GM23338 (cell line): ENCODE measurements around the gene TENM4. TPM values are rescaled to one million over a fixed set of nuclear protein-coding genes. Genes with fewer than 3 reads are reported as not detected.

Source experiments
- ATAC-seq: fragments of 200-7000 bp; cut with Tn5 transposase; 3 replicates; pipeline ENCODE4 v1.9.1; 2020
- DNase-seq: peaks from one replicate; pipeline ENCODE4 v3.0.0-alpha.2; 2015; ENCODE audit warnings: low spot score
- H2AFZ ChIP-seq: fragments of 200-600 bp; sonication (generic); 2 replicates; pipeline ENCODE4 v1.8.0; 2016; ENCODE audit warnings: antibody characterized with exemption, mild to moderate bottlenecking, moderate library complexity
- H3F3A ChIP-seq: fragments of 200-600 bp; sonication (generic); replicated peaks from 2 replicates; pipeline ENCODE4 v1.8.0; 2017; ENCODE audit warnings: antibody characterized with exemption, mixed run types, low read depth
- H3K27ac ChIP-seq: fragments of 200-600 bp; sonication (generic); 2 replicates; pipeline ENCODE4 v1.6.1; 2016; ENCODE audit warnings: low read depth
- H3K27me3 ChIP-seq: fragments of 200-600 bp; sonication (generic); 2 replicates; pipeline ENCODE4 v1.8.0; 2016; ENCODE audit warnings: mild to moderate bottlenecking, mixed run types, moderate library complexity; ENCODE audit not compliant: insufficient read depth
- H3K36me3 ChIP-seq: fragments of 200-600 bp; sonication (generic); 2 replicates; pipeline ENCODE4 v1.8.0; 2016; ENCODE audit warnings: mild to moderate bottlenecking; ENCODE audit not compliant: insufficient read depth
- H3K4me1 ChIP-seq: fragments of 200-600 bp; sonication (generic); 2 replicates; pipeline ENCODE4 v1.8.0; 2016; ENCODE audit warnings: mild to moderate bottlenecking, moderate library complexity; ENCODE audit not compliant: insufficient read depth
- H3K4me2 ChIP-seq: fragments of 200-600 bp; sonication (generic); 2 replicates; pipeline ENCODE4 v1.7.1; 2017; ENCODE audit warnings: mixed run types
- H3K4me3 ChIP-seq: fragments of 200-600 bp; sonication (generic); 2 replicates; pipeline ENCODE4 v1.6.1; 2016; ENCODE audit warnings: mixed run types
- H3K79me2 ChIP-seq: fragments of 200-600 bp; sonication (generic); replicated peaks from 2 replicates; pipeline ENCODE4 v1.8.0; 2017; ENCODE audit warnings: mild to moderate bottlenecking; ENCODE audit not compliant: insufficient read depth
- H3K9me2 ChIP-seq: fragments of 200-600 bp; sonication (generic); 2 replicates; pipeline ENCODE4 v1.8.0; 2017; ENCODE audit not compliant: insufficient read depth
- H4K20me1 ChIP-seq: fragments of 200-600 bp; sonication (generic); replicated peaks from 2 replicates; pipeline ENCODE4 v1.8.0; 2017; ENCODE audit warnings: mild to moderate bottlenecking; ENCODE audit not compliant: insufficient read depth
- H3K27ac Mint-ChIP-seq: 2 replicates; pipeline ENCODE4 v1.8.0; 2020; ENCODE audit warnings: inconsistent platforms, mild to moderate bottlenecking, moderate library complexity, mixed read lengths
- H3K27me3 Mint-ChIP-seq: 3 replicates; pipeline ENCODE4 v1.8.0; 2022; ENCODE audit warnings: low read depth, mild to moderate bottlenecking, moderate library complexity, mixed read lengths, inconsistent platforms; ENCODE audit not compliant: insufficient read depth, poor library complexity
- H3K36me3 Mint-ChIP-seq: 3 replicates; pipeline ENCODE4 v1.8.0; 2021; ENCODE audit warnings: low read depth, mild to moderate bottlenecking, inconsistent platforms, moderate library complexity, mixed read lengths
- H3K4me1 Mint-ChIP-seq: 3 replicates; pipeline ENCODE4 v1.8.0; 2020; ENCODE audit warnings: mild to moderate bottlenecking, inconsistent platforms, mixed read lengths
- H3K4me3 Mint-ChIP-seq: 3 replicates; pipeline ENCODE4 v1.8.0; 2021; ENCODE audit warnings: moderate library complexity, mild to moderate bottlenecking, inconsistent platforms, mixed read lengths
- H3K9me3 Mint-ChIP-seq: 3 replicates; pipeline ENCODE4 v1.8.0; 2020; ENCODE audit warnings: moderate library complexity, mild to moderate bottlenecking, inconsistent platforms, mixed read lengths
- CREB1 ChIP-seq: fragments of 250-450 bp; sonication (Bioruptor Pico); IDR thresholded peaks from 2 replicates; pipeline ENCODE4 v1.5.0; 2020; ENCODE audit warnings: low read depth, mild to moderate bottlenecking, moderate library complexity
- EZH2 ChIP-seq: fragments of 200-600 bp; sonication (generic); IDR thresholded peaks from one replicate; pipeline ENCODE4 v1.8.0; 2017; ENCODE audit warnings: antibody characterized with exemption, mild to moderate bottlenecking, low read depth; ENCODE audit not compliant: unreplicated experiment
- EZH2phosphoT487 ChIP-seq: fragments of 200-600 bp; sonication (generic); IDR thresholded peaks from one replicate; pipeline ENCODE4 v1.8.1; 2018; ENCODE audit warnings: antibody characterized with exemption; ENCODE audit not compliant: unreplicated experiment
- POLR2AphosphoS5 ChIP-seq: IDR thresholded peaks from 2 replicates; pipeline ENCODE4 v1.6.1; 2016; ENCODE audit warnings: antibody characterized with exemption, low read depth
- STAT1 ChIP-seq: IDR thresholded peaks from one replicate; pipeline ENCODE4 v1.6.1; 2016; ENCODE audit warnings: antibody characterized with exemption; ENCODE audit not compliant: unreplicated experiment
- ZNF114 ChIP-seq: fragments of 250-450 bp; sonication (Bioruptor Pico); IDR thresholded peaks from 2 replicates; pipeline ENCODE4 v1.5.0; 2020; ENCODE audit warnings: mild to moderate bottlenecking, moderate library complexity
- ZNF331 ChIP-seq: fragments of 250-450 bp; sonication (Bioruptor Pico); IDR thresholded peaks from 2 replicates; pipeline ENCODE4 v1.5.0; 2020; ENCODE audit warnings: low read depth, mild to moderate bottlenecking, moderate library complexity
- polyA plus RNA-seq: library from polyadenylated mRNA; unstranded; fragments of >200 nt; fragmentation: Nextera tagmentation; extraction: Ambion mirVana; gene quantifications from 2 replicates; pipeline ENCODE4 v1.2.1, GENCODE V29; 2016
- total RNA-seq: library from RNA; depleted of rRNA; stranded (reverse); fragments of >200 nt; shearing (Covaris generic); gene quantifications from 2 replicates; pipeline ENCODE4 v1.2.3, GENCODE V29; 2014
- TF ChIP-seq, protein P1 (sequence below): IDR thresholded peaks from 2 replicates; pipeline ENCODE4 v1.6.1; 2016; ENCODE audit warnings: antibody characterized with exemption
- TF ChIP-seq, protein P2 (sequence below): IDR thresholded peaks from one replicate; pipeline ENCODE4 v1.6.1; 2018; ENCODE audit warnings: antibody characterized with exemption; ENCODE audit not compliant: unreplicated experiment
- TF ChIP-seq, protein P3 (sequence below), 2 experiments: fragments of 200-600 bp in 1 of 2; sonication (generic) in 1 of 2; conservative IDR thresholded peaks; 2 replicates each; pipeline versions ENCODE4 v1.5.1 to v1.6.1; 2016 to 2017; ENCODE audit warnings: antibody characterized with exemption in 2 of 2, low read depth in 2 of 2, mild to moderate bottlenecking in 2 of 2, moderate library complexity in 1 of 2

The TENM4 gene
- total and polyA plus RNA-seq, 2 experiments from 2014 or later: 7.3 TPM

DNA sequence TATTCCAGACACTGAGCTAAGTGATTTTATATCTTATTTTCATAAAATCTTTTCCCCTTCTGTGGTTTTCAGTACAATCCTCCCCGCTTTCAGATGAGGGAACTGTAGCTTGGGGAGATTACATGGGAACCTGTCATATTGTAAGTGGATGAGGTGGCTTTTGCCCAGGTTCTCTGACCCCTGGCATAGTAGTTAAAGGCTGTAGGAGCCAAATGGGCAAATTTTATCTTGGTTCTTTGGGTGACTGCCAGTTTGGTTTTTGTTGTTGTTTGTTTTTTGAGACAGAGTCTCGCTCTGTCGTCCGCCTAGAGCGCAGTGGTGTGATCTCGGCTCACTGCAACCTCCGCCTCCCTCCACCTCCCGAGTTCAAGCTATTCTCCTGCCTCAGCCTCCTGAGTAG is 454.5 kb downstream of the TENM4 start (continued):
- no peak for TF ChIP-seq EZH2phosphoT487
- TF ChIP-seq, protein P1, sequence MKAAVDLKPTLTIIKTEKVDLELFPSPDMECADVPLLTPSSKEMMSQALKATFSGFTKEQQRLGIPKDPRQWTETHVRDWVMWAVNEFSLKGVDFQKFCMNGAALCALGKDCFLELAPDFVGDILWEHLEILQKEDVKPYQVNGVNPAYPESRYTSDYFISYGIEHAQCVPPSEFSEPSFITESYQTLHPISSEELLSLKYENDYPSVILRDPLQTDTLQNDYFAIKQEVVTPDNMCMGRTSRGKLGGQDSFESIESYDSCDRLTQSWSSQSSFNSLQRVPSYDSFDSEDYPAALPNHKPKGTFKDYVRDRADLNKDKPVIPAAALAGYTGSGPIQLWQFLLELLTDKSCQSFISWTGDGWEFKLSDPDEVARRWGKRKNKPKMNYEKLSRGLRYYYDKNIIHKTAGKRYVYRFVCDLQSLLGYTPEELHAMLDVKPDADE: no peak
- TF ChIP-seq CREB1 (CRISPR knock-in tag): no peak
- TF ChIP-seq ZNF114: no peak
- TF ChIP-seq, protein P2, sequence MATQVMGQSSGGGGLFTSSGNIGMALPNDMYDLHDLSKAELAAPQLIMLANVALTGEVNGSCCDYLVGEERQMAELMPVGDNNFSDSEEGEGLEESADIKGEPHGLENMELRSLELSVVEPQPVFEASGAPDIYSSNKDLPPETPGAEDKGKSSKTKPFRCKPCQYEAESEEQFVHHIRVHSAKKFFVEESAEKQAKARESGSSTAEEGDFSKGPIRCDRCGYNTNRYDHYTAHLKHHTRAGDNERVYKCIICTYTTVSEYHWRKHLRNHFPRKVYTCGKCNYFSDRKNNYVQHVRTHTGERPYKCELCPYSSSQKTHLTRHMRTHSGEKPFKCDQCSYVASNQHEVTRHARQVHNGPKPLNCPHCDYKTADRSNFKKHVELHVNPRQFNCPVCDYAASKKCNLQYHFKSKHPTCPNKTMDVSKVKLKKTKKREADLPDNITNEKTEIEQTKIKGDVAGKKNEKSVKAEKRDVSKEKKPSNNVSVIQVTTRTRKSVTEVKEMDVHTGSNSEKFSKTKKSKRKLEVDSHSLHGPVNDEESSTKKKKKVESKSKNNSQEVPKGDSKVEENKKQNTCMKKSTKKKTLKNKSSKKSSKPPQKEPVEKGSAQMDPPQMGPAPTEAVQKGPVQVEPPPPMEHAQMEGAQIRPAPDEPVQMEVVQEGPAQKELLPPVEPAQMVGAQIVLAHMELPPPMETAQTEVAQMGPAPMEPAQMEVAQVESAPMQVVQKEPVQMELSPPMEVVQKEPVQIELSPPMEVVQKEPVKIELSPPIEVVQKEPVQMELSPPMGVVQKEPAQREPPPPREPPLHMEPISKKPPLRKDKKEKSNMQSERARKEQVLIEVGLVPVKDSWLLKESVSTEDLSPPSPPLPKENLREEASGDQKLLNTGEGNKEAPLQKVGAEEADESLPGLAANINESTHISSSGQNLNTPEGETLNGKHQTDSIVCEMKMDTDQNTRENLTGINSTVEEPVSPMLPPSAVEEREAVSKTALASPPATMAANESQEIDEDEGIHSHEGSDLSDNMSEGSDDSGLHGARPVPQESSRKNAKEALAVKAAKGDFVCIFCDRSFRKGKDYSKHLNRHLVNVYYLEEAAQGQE: no peak
- no peak for TF ChIP-seq POLR2AphosphoS5
- TF ChIP-seq STAT1: no peak
- no peak for TF ChIP-seq EZH2

DNA sequence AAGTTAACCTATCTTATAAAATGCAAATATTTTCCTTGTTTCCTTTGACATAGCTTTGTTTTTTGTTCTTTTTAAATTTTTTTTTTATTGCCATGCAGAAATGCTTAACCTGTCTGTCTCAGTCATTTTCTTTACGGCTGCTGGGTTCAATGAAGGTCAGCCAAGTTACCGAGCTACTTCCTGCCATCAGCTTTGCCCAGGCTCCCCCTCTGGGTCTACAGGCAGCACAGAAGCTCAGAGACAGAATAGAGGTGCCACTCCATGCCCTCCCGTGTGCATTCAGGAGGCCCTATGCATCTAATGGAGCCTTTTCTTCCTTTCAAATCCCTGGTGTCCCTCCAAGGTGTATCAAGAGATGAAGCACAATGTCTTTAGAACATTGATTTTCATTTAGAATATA is 455.2 kb downstream of the TENM4 start:
- TF ChIP-seq EZH2: no peak
- no peak for ATAC-seq
- no peaks in the 10 kb centered on the region for H3F3A ChIP-seq
- H3K27ac ChIP-seq: no peak overlapping the region
- no peak overlapping the region for H3K27ac Mint-ChIP-seq
- no peaks in the 10 kb centered on the region for H3K9me2 ChIP-seq
- DNase-seq: no peak
- H3K36me3 Mint-ChIP-seq: no peaks in the 10 kb centered on the region
- no peaks in the 10 kb centered on the region for H4K20me1 ChIP-seq
- H3K4me1 Mint-ChIP-seq: peaks cover 4% of the 10 kb centered on the region; the same call in 2 of the 3 replicates
- H3K27me3 ChIP-seq: no peaks in the 10 kb centered on the region
- no peaks in the 10 kb centered on the region for H3K4me1 ChIP-seq
- H3K27me3 Mint-ChIP-seq: no peaks in the 10 kb centered on the region
- H3K79me2 ChIP-seq: no peaks in the 10 kb centered on the region
- H3K4me3 Mint-ChIP-seq: no peak overlapping the region
- no peak overlapping the region for H2AFZ ChIP-seq
- no peaks in the 10 kb centered on the region for H3K36me3 ChIP-seq
- no peak overlapping the region for H3K4me3 ChIP-seq
- no peaks in the 10 kb centered on the region for H3K9me3 Mint-ChIP-seq
- no peak overlapping the region for H3K4me2 ChIP-seq

DNA sequence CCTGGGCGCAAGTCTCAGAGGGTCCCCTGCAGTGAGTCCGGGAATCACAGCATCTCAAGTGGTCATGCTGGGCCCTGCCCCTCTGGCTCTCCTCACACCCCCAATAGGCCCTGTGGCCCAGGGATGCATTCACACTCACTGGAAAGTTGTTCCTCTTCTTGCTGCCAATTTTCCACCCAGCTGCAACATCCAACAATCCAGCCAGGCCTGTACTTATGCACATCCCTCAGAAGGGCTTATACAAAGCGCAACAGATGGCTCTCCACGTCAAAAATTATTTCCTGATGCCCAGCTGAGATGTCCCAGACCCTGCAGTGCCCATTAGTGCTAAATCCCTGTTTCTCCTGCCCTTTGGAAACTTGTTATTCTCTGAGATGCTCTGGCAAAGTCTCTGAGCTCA is 458.4 kb downstream of the TENM4 start:
- Histone ChIP-seq H3K79me2 (no peaks in the 10 kb centered on the region), H3K27me3 (no peaks in the 10 kb centered on the region), H3F3A (no peaks in the 10 kb centered on the region), H3K4me2 (no peak overlapping the region), H3K4me1 (no peaks in the 10 kb centered on the region), H3K4me3 (no peak overlapping the region), H3K9me2 (no peaks in the 10 kb centered on the region), H3K27ac (no peak overlapping the region), H3K36me3 (no peaks in the 10 kb centered on the region), H2AFZ (no peak overlapping the region), H4K20me1 (no peaks in the 10 kb centered on the region)
- Mint-ChIP-seq H3K27ac (no peak overlapping the region), H3K9me3 (no peaks in the 10 kb centered on the region; the same call in 2 of the 3 replicates), H3K4me1 (no peaks in the 10 kb centered on the region), H3K27me3 (peaks cover 2% of the 10 kb centered on the region), H3K36me3 (no peaks in the 10 kb centered on the region; the same call in 2 of the 3 replicates), H3K4me3 (no peak overlapping the region)
- DNase-seq (no peak), ATAC-seq (no peak)
- TF ChIP-seq ZNF114 (no peak), POLR2AphosphoS5 (no peak), ZNF331 (no peak), STAT1 (no peak), CREB1 (CRISPR knock-in tag) (no peak)
- TF ChIP-seq, protein P3, sequence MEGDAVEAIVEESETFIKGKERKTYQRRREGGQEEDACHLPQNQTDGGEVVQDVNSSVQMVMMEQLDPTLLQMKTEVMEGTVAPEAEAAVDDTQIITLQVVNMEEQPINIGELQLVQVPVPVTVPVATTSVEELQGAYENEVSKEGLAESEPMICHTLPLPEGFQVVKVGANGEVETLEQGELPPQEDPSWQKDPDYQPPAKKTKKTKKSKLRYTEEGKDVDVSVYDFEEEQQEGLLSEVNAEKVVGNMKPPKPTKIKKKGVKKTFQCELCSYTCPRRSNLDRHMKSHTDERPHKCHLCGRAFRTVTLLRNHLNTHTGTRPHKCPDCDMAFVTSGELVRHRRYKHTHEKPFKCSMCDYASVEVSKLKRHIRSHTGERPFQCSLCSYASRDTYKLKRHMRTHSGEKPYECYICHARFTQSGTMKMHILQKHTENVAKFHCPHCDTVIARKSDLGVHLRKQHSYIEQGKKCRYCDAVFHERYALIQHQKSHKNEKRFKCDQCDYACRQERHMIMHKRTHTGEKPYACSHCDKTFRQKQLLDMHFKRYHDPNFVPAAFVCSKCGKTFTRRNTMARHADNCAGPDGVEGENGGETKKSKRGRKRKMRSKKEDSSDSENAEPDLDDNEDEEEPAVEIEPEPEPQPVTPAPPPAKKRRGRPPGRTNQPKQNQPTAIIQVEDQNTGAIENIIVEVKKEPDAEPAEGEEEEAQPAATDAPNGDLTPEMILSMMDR (conservative IDR thresholded peaks at IDR 0.05; ENCODE audit: low read depth in 2 of 2): no peak
